AG04450 (cell line): ENCODE results near the gene MAPK14. TPM values are rescaled to one million over a fixed set of nuclear protein-coding genes. Genes with fewer than 3 reads are reported as not detected.
A peak's percentile ranks its signal among the peaks of the same experiment; 100 is the strongest.
"Not testable (repeated sequence)": the region's sequence is repeated elsewhere in the genome, so short reads cannot be mapped to it uniquely, and the experiment has no call there.

ENCODE experiments used
- CTCF ChIA-PET: fragments of 300-600, 350-600 bp; formaldehyde crosslinking; extraction: SDS; loops from one replicate; lab custom pipeline; 2022; ENCODE audit warnings: antibody characterized with exemption, inconsistent platforms; lab: Charles Lee
- POLR2A ChIA-PET: fragments of 350-600 bp; formaldehyde crosslinking; extraction: SDS; loops from one replicate; lab custom pipeline; 2021; ENCODE audit warnings: antibody characterized with exemption, inconsistent platforms; lab: Yijun Ruan, JAX
- DNase-seq: peaks from one replicate; pipeline ENCODE4 v3.0.0-alpha.2; 2011; ENCODE audit warnings: low read depth, low spot score
- H3K27ac ChIP-seq: one replicate; pipeline ENCODE4 v1.5.1; 2012; ENCODE audit warnings: low read depth, low read length, control low read depth
- H3K27me3 ChIP-seq: one replicate; pipeline ENCODE4 v1.6.0; 2012; ENCODE audit warnings: low read length; ENCODE audit not compliant: control insufficient read depth, insufficient read depth
- H3K4me3 ChIP-seq: 2 replicates; pipeline ENCODE4 v1.5.1; 2011; ENCODE audit warnings: mild to moderate bottlenecking, low read depth, low read length, control low read depth
- H3K9me3 ChIP-seq: 2 replicates; pipeline ENCODE4 v1.5.1; 2012; ENCODE audit warnings: low read length; ENCODE audit not compliant: control insufficient read depth, insufficient read depth
- CTCF ChIP-seq: IDR thresholded peaks from 2 replicates; pipeline ENCODE4 v1.5.1; 2011; ENCODE audit warnings: low read depth, low read length, control low read depth, inconsistent platforms
- polyA minus RNA-seq: library from RNA; depleted of rRNA, polyadenylated mRNA; stranded (reverse); fragments of >200 nt; gene quantifications from 2 replicates; pipeline ENCODE4 v1.2.3, GENCODE V29; 2011; rRNA and poly(A)+ RNA removed
- polyA plus RNA-seq: library from polyadenylated mRNA; depleted of rRNA; stranded (reverse); fragments of >200 nt; gene quantifications from 2 replicates; pipeline ENCODE4 v1.2.3, GENCODE V29; 2011; rRNA removed

MAPK14 gene
- 50.2 and 55.7 TPM in 2 replicates for polyA plus RNA-seq
- 54.8 and 65.6 TPM in 2 replicates for polyA minus RNA-seq

- DNase-seq: peak; percentile 99
- TF ChIP-seq CTCF: peak; percentile 89
- peaks cover 5% of the 10 kb centered on the region; the same call in 1 of the 2 replicates for H3K9me3 ChIP-seq
- peak within 1 kb of the TSS; percentile 63 for H3K27ac ChIP-seq
- CTCF ChIA-PET: interaction anchor here (0.7 to 6.3 kb wide), 8 partner anchors 25 to 443 kb away, joined by 3 to 129 read pairs (median 4); no protein-coding TSS in a partner anchor
- H3K27me3 ChIP-seq: no peaks in the 10 kb centered on the region
- H3K4me3 ChIP-seq: peak within 1 kb of the TSS; percentile 100
- POLR2A ChIA-PET: interaction anchor here (0.6 to 2.0 kb wide), 7 partner anchors 23 to 549 kb away, joined by 3 to 11 read pairs (median 6); no protein-coding TSS in a partner anchor
Observed at GRCh38 chr6:36027501-36028087, at the start of gene MAPK14. Gene MAPK14, plus strand, starts transcription at chr6:36027808. Its CDS starts 350 bp downstream, at chr6:36028158.

- POLR2A ChIA-PET, DNase-seq, H3K27me3 ChIP-seq, H3K9me3 ChIP-seq, H3K27ac ChIP-seq, H3K4me3 ChIP-seq: not testable (repeated sequence)
- CTCF ChIA-PET: interaction anchor here (1.1 kb wide), 1 partner anchor 115 kb away, joined by 3 read pairs; no protein-coding TSS in a partner anchor
Observed at GRCh38 chr6:35980126-35980525, 47.5 kb upstream of the MAPK14 start.

GRCh38 chr6:35980991-35981645 is 46.5 kb upstream of the MAPK14 start:
- no peak for TF ChIP-seq CTCF
- Histone ChIP-seq H3K27ac (no peak overlapping the region), H3K4me3 (no peak overlapping the region), H3K9me3 (no peaks in the 10 kb centered on the region), H3K27me3 (peaks cover 8% of the 10 kb centered on the region)
- DNase-seq: no peak
- ChIA-PET CTCF (no interaction called here), POLR2A (no interaction called here)

- Histone ChIP-seq H3K4me3 (no peak overlapping the region), H3K27ac (no peak overlapping the region), H3K27me3 (peaks cover 8% of the 10 kb centered on the region), H3K9me3 (no peaks in the 10 kb centered on the region)
- no peak for DNase-seq
- CTCF ChIA-PET: interaction anchor here (1.4 kb wide), 1 partner anchor 29 kb away, joined by 9 read pairs; no protein-coding TSS in a partner anchor
- POLR2A ChIA-PET: no interaction called here
- TF ChIP-seq CTCF: no peak
Observed at GRCh38 chr6:35984701-35985100, 42.9 kb upstream of the MAPK14 start.

- H3K27ac ChIP-seq, H3K4me3 ChIP-seq, DNase-seq, H3K27me3 ChIP-seq, POLR2A ChIA-PET, CTCF ChIA-PET, H3K9me3 ChIP-seq: not testable (repeated sequence)
Observed at GRCh38 chr6:35988047-35988446, 39.6 kb upstream of the MAPK14 start.

GRCh38 chr6:35993150-35993549 is 34.5 kb upstream of the MAPK14 start:
- CTCF ChIA-PET: interaction anchor here (0.6 kb wide), 1 partner anchor 184 kb away, joined by 4 read pairs; no protein-coding TSS in a partner anchor
- no peak overlapping the region for H3K27ac ChIP-seq
- H3K27me3 ChIP-seq: peaks cover 6% of the 10 kb centered on the region
- H3K9me3 ChIP-seq: no peaks in the 10 kb centered on the region
- H3K4me3 ChIP-seq: no peak overlapping the region
- no peak for TF ChIP-seq CTCF
- POLR2A ChIA-PET: no interaction called here
- no peak for DNase-seq
